Measurements from ENCODE around the gene ZNF816.

DNA sequence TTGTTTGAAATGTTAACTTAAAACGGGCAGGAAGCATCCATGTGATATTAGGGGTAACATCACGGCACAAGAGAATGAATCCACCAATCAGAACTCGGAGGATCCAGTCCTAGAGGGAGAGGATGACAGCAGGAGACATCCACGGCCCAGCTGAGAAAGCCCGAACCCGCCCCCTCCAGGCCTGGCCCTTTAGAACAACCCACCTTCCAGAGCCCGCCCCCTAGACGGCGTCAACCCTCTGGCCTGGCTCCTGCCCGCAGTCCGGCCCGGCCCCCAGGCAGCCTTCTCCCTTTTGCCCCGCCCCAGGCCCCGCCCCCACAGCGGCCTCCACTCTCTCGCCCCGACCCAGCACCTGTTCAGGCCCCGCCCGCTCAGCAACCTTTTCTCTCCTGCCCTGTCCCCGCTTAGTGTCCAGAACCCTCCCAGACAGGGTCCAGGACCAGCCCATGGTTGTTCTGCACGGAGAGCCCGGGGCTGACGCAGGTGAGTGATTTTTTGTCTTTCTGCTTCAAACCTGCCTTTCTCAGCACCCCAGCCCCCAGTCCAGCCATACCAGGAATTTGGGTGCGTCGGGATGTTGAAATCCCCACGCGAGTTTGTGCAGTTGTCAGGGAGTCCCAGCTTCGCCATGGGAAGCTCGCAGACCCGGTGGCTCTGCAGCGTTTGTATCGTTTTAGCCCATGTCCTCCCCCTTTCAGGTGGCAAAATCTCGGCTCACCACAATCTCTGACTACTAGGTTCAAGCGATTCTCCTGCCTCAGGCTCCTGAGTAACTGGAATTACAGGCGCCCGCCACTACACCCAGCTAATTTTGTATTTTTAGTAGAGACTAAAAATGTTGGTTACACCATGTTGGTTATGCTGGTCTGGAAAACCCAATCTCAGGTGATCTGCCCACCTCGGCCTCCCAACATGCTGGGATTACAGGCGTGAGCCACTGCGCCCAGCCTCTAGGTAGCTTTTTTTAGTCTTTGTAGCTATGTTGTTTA lies 16.1 kb downstream of the ZNF816 start:
- TF ChIP-seq, protein P1, sequence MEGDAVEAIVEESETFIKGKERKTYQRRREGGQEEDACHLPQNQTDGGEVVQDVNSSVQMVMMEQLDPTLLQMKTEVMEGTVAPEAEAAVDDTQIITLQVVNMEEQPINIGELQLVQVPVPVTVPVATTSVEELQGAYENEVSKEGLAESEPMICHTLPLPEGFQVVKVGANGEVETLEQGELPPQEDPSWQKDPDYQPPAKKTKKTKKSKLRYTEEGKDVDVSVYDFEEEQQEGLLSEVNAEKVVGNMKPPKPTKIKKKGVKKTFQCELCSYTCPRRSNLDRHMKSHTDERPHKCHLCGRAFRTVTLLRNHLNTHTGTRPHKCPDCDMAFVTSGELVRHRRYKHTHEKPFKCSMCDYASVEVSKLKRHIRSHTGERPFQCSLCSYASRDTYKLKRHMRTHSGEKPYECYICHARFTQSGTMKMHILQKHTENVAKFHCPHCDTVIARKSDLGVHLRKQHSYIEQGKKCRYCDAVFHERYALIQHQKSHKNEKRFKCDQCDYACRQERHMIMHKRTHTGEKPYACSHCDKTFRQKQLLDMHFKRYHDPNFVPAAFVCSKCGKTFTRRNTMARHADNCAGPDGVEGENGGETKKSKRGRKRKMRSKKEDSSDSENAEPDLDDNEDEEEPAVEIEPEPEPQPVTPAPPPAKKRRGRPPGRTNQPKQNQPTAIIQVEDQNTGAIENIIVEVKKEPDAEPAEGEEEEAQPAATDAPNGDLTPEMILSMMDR (IDR thresholded peaks at IDR 0.05), result no peak
- no peak for TF ChIP-seq POLR2A (IDR thresholded peaks at IDR 0.05)
